GM21576 (cell line): Measurements from ENCODE around the gene LIPI.
"Not testable (repeated sequence)": the region's sequence is repeated elsewhere in the genome, so short reads cannot be mapped to it uniquely, and the experiment has no call there.

Experiments
- ATAC-seq: cut with Tn5 transposase; IDR thresholded peaks from one replicate; pipeline ENCODE4 v1.9.1; 2021; ENCODE audit warnings: mild to moderate bottlenecking, moderate library complexity; ENCODE audit not compliant: unreplicated experiment

LIPI gene

GRCh38 chr21:14076143-14076806 lies 134.5 kb downstream of the LIPI start:
- no peak for ATAC-seq

- ATAC-seq: no peak
These were observed 135.2 kb downstream of the LIPI start for GRCh38 chr21:14075346-14076142.

- no peak for ATAC-seq
These were observed 136.6 kb downstream of the LIPI start for GRCh38 chr21:14074177-14074576.

DNA sequence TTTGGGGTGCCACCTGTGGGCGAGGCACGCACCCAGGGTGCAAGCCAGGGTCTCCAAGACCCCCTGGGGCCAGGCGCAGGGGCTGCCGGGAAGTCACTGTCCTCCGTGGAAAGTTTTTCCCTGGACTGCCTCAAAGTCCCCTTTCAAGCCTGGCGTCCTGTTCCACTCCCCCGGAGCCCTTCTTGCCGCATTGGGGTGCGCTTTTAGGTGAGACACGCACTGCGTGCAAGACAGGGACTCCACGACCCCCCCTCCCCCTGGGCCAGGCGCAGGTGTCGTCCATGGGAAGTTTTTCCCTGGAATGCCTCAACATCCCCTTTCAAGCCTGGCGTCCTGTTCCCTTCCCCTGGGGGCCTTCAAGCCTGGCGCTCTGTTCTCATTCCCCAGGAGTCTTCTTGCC lies 137.1 kb downstream of the LIPI start:
- no peak for ATAC-seq

- ATAC-seq: no peak
These were observed 137.8 kb downstream of the LIPI start for GRCh38 chr21:14072761-14073535.

GRCh38 chr21:14071902-14072734 lies 138.6 kb downstream of the LIPI start:
- ATAC-seq: no peak

DNA sequence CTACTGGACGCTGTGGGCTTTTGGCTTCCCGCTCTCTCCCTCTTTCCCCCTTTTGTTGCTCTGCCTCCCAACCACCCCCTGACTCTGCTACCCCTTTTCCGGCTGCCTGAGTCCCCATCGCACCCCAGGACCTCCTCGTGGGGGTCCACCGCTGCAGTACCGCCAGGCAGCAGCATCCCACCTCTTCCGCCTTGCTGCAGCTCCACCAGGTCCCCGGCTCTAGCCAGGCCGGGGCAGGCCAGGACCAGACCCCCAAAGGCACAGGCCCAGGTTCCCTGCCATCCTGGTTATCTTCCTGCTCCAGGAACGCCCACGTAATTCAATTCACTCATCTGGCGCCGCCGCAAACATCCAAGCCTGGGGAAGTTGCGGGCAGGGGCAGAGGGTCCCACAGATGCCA lies 139.8 kb downstream of the LIPI start:
- ATAC-seq: no peak

- no peak for ATAC-seq
These were observed 140.5 kb downstream of the LIPI start for GRCh38 chr21:14070049-14070893.

- no peak for ATAC-seq
These were observed 146.5 kb downstream of the LIPI start for GRCh38 chr21:14064296-14064645.

GRCh38 chr21:14063620-14064295 lies 147.0 kb downstream of the LIPI start:
- not testable (repeated sequence) for ATAC-seq

DNA sequence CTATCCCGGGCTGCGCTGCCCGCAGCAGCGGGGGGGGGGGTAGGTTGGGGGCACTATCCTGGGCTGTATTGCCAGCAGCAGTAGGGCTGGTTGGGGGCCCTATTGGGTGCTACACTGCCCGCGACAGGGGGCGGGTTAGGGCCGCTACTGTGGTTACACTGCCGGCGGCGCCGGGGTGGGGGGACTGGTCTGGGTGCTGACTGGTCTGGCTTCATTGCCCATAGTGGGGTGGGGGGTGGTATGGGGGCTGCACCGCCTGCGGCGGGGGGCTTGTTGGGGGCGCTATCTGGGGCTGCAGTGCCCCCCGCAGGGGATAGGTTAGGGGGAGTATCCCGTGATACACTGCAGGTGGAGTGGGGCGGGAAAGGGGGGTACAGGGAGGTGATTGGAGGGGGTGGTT lies 148.1 kb downstream of the LIPI start:
- ATAC-seq: not testable (repeated sequence)

DNA sequence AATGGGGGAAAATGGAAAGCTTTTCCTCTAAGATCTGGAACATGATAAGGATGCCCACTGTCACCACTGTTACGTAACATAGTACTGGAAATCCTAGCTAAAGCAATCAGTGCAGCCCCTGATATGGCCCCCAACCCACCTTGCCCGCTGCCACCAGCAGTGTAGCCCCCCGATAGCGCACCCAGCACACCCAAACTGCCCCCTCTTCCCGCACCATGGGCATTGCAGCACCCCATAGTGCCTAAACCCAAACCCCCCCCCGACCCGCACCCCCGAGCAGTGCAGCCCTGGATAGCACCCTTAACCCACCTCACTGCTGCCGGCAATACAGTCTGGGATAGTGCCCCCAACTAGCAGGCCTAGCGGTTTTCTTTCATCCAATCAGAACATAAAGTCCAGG lies 148.9 kb downstream of the LIPI start:
- not testable (repeated sequence) for ATAC-seq

DNA sequence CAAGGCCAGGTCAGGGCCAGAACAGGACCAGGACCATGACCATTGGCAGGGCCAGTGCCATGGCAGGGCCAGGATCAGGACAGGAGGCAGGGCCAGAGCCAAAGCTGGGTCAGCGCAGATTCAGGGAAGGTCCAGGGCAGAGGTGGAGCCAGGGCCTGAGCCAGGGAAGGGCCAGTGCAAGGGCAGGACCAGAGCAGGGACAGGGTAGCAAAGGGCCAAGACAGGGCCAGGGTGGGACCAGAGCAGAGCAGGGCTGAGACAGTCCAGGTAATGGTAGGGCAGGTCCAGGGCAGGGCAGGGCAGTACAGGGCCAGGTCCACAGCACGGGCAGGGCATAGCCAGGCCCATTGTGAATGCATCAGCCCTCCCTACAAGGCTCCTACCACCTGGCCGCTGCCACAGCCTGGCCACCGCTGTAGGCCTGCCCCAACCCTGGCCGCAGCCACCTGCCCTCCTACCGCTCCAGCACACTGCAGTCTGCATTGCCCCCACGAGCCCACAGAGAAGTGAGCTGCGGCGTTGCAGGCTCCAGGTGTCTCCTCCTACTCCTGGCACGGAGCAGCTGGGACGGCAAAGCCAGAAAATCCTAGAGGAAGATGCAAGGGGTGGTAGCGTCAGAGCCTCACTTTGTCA lies 151.6 kb downstream of the LIPI start:
- not testable (repeated sequence) for ATAC-seq
